H1 (cell line): ENCODE measurements around the gene TRAF6.

Experiments used
- BRCA1 ChIP-seq: IDR thresholded peaks from 2 replicates; pipeline ENCODE4 v1.6.1; 2012; ENCODE audit warnings: low read depth, low read length, improper control_type of control experiment
- CTCF ChIP-seq, 3 experiments: IDR thresholded peaks; 1 replicate in 2 of 3; 2 replicates in 1 of 3; pipeline versions ENCODE4 v1.5.1 to v1.6.1; 2011; ENCODE audit warnings: low read length in 3 of 3, mild to moderate bottlenecking in 3 of 3, inconsistent platforms in 2 of 3, low read depth in 1 of 3, moderate library complexity in 1 of 3; ENCODE audit not compliant: insufficient read depth in 1 of 3; ENCODE audit errors: control extremely low read depth in 1 of 3
- E2F6 ChIP-seq: IDR thresholded peaks from 2 replicates; pipeline ENCODE4 v1.6.1; 2012; ENCODE audit warnings: inconsistent platforms
- POLR2A ChIP-seq, 2 experiments: IDR thresholded peaks; 1 replicate in 1 of 2; 2 replicates in 1 of 2; pipeline ENCODE4 v1.6.1; 2011; ENCODE audit warnings: low read depth in 2 of 2, low read length in 2 of 2, mild to moderate bottlenecking in 2 of 2; ENCODE audit errors: control extremely low read depth in 1 of 2
- RNF2 ChIP-seq: fragments of 200-900, 300-1000 bp; sonication (generic); IDR thresholded peaks from 2 replicates; pipeline ENCODE4 v1.7.1; 2016; ENCODE audit warnings: borderline replicate concordance, low read depth, mild to moderate bottlenecking, antibody characterized with exemption, low read length; ENCODE audit not compliant: poor library complexity, severe bottlenecking; ENCODE audit errors: missing control alignments
- SIN3A ChIP-seq, 2 experiments: IDR thresholded peaks in 1 of 2; conservative IDR thresholded peaks in 1 of 2; 2 replicates each; pipeline ENCODE4 v1.6.1; 2011 to 2012; ENCODE audit warnings: low read length in 2 of 2, improper control_type of control experiment in 1 of 2, low read depth in 1 of 2, mild to moderate bottlenecking in 1 of 2
- ZNF274 ChIP-seq: IDR thresholded peaks from 2 replicates; pipeline ENCODE4 v1.7.0; 2012; ENCODE audit warnings: low read length, borderline replicate concordance; ENCODE audit errors: extremely low read depth

GRCh38 chr11:36534276-36534840 lies 24.3 kb upstream of the TRAF6 start:
- TF ChIP-seq RNF2 = no peak
- no peak for TF ChIP-seq BRCA1
- TF ChIP-seq CTCF (IDR thresholded peaks at IDR 0.05; ENCODE audit: control extremely low read depth in 1 of 3, insufficient read depth in 1 of 3, low read depth in 1 of 3, low read length in 3 of 3) = no peak
- TF ChIP-seq ZNF274 = no peak
- TF ChIP-seq E2F6 = no peak
- TF ChIP-seq SIN3A (conservative IDR thresholded peaks at IDR 0.05 in 1 of 2, IDR thresholded peaks at IDR 0.05 in 1 of 2; ENCODE audit: low read depth in 1 of 2, low read length in 2 of 2) = no peak
- no peak for TF ChIP-seq POLR2A (IDR thresholded peaks at IDR 0.05; ENCODE audit: control extremely low read depth in 1 of 2, low read depth in 2 of 2, low read length in 2 of 2)
